HG03060 (cell line): ENCODE measurements around the gene FBXL2.

ENCODE experiments used
- ATAC-seq: cut with Tn5 transposase; IDR thresholded peaks from one replicate; pipeline ENCODE4 v1.9.1; 2021; ENCODE audit warnings: low read depth, moderate number of reproducible peaks; ENCODE audit not compliant: unreplicated experiment

FBXL2 gene, protein sequence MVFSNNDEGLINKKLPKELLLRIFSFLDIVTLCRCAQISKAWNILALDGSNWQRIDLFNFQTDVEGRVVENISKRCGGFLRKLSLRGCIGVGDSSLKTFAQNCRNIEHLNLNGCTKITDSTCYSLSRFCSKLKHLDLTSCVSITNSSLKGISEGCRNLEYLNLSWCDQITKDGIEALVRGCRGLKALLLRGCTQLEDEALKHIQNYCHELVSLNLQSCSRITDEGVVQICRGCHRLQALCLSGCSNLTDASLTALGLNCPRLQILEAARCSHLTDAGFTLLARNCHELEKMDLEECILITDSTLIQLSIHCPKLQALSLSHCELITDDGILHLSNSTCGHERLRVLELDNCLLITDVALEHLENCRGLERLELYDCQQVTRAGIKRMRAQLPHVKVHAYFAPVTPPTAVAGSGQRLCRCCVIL

DNA sequence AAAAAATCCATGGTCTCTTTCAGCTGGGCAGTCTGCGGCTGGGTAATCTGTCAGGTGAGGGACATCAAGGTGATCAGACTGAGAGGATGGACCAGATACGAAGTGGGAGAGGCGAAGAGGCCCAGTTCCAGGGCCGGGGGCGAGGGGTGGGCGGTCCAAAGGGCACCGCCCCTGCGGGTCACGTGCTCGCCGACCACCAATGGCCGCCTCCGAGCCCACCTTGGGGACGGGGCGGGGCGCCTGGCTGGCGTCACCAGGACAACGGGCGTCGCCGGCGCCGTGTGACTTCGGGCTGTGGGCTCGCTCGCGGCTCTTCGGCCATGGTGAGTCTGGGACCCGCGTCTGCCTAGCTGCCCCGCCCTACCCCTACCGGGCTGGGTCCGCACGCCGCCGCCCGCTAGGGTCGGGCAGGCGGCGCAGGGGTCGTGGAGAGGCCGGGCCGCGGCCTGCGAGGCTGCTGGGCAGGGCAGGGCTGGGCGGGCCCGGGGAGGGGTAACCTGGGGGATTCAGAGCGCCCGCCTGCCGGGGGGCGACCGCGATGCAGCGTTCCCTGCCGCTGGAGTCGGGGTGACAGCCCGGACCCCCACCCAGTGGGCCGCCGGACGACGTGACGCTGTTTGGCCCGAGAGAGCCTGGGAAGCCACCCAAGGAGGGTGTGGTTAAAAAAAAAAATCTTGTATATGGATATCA is at the start of gene FBXL2:
FBXL2 (plus strand) TSS at position 250 of the 690 bp plus-strand sequence; CDS start at position 321, 71 bp downstream.
- no peak for ATAC-seq

DNA sequence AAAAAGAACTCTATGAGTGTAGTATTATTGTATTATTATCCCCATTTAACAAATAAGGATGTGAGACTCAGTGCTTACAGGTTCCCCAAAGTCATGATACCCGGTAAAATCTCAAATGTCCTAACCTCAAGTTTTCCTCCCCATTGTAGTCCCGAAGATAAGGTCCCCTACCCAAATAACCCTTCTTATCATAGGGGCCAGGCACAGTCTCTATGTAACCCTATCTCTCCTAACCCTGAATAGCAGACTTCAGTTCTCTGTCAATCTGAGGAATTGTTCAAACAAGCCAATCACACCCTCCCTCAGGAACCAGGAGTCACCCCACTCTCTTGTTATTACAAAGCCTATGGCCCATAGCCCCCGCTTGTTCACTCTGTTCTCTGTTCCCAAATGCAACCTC is 48.2 kb upstream of the FBXL2 start:
- no peak for ATAC-seq

GRCh38 chr3:33229947-33230346 is 47.3 kb upstream of the FBXL2 start:
- no peak for ATAC-seq

DNA sequence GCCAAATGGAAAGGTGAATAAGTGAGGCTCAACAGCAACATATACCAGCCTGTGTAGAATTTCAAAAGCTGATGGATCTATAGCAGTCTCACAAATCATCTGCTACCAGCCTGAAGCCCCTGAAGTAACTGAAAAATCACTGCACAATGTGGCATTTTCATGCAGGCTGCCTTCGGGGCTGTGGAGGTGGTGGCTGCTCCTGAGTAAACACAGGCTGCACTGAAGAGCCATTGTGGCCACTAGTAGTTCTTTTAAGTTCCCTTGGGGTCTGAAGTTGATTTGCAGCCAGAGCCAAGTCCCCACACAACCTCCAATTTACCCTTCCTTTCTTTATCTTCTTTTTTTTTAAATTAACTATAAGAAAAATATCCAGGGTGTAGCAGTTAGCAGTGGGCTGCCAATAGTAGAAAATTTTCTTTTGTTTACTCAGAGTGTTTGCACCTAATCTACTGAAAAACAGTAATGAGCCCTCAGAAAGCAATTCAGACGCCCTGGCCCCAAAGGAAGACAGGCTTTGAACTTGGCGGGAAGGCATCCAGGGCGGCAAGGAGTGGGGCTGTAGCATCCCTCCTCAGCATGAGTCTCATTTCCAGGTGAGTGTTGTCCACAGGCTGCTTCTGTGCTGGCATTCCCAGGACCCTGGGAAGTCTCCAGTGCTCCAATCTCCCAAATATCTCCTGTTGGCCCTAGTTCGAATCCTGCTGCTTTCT is 45.3 kb upstream of the FBXL2 start:
- no peak for ATAC-seq

GRCh38 chr3:33233884-33234283 is 43.4 kb upstream of the FBXL2 start:
- no peak for ATAC-seq

DNA sequence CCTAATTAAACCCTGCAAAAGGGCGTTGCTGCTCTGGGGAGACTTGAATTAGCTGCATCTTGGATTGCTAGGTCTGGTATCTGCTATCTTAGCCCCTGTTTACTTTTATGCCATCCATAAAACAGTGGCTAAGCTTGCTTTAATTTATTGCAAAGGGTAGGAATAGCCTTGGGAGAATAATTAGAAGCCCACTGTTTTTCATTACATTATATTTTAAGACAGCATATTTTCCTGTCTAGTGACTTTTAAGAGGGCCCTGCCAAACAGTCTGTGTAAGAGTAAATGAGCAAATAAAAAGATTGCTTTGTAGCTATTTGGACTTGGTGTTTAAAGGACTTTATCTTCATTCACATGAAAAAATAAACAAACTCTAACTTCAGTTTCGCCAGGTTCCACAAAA is 41.2 kb upstream of the FBXL2 start:
- ATAC-seq, result no peak

- ATAC-seq, result no peak
Observed at GRCh38 chr3:33237439-33237838, 39.8 kb upstream of the FBXL2 start.

DNA sequence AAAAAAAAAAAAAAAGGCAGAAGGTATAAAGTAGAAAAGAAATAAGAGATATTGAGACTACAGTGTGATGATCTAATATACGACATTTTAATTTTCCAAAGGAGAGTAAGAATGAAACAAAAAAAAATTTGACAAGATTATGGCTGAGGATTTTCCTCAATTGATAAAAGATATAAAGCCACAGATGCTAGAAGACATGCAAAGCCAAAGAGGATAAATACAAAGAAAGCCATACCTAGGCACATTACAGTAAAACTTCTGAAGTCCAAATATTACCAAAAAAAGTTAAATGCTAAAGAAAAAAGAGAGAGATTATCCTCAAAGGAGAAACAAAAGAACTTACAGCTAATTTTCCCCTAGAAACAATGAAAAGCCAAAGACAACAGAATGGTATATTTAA is 38.3 kb upstream of the FBXL2 start:
- ATAC-seq, result no peak

- ATAC-seq, result no peak
Observed at GRCh38 chr3:33240261-33240660, 37.0 kb upstream of the FBXL2 start.

GRCh38 chr3:33246786-33247185 is 30.5 kb upstream of the FBXL2 start:
- no peak for ATAC-seq

DNA sequence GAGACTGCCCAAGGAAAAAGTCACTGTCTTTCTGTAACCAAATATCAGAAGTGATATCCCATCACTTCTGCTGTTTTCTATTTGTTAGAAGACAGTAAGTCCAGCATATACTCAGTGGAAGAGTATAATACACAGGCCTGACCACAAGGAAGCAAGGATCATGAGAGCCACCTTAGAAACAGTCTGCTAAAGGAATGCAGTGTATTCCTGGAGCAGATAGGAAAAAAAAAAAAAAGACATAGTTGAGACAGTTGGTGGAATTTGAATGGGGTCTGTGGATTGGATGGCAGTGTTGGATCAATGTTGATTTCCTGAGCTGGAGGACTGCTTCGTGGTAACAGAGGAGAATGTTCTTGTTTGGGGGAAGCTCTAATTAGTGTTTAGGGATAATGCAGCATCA is 26.5 kb upstream of the FBXL2 start:
- ATAC-seq, result no peak

GRCh38 chr3:33256249-33256648 is 21.0 kb upstream of the FBXL2 start:
- no peak for ATAC-seq

GRCh38 chr3:33260104-33260503 is 17.1 kb upstream of the FBXL2 start:
- no peak for ATAC-seq

- ATAC-seq, result no peak
Observed at GRCh38 chr3:33269385-33269784, 7.9 kb upstream of the FBXL2 start.

DNA sequence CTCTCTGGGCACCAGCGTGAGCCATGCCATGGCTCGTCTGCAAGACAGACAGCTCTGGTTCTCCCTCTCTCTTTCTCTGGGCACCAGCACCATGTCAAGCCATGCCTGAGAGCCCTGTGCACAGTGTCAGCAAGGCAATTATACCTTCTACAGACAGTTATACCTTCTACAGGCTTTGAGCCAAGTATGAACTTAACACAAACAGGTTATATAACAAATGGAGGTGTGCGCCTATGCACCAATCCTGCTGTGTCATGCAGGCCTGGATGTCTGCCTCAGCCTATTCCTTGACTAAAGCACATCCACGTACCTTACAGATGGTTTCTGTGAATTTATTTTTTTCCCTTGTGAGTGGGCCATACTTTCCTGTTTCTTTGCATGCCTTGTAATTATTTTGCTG is 5.9 kb upstream of the FBXL2 start:
- no peak for ATAC-seq

GRCh38 chr3:33273628-33274027 is 3.6 kb upstream of the FBXL2 start:
- no peak for ATAC-seq

GRCh38 chr3:33278163-33278562 is 921 bp downstream of the FBXL2 start:
- no peak for ATAC-seq

DNA sequence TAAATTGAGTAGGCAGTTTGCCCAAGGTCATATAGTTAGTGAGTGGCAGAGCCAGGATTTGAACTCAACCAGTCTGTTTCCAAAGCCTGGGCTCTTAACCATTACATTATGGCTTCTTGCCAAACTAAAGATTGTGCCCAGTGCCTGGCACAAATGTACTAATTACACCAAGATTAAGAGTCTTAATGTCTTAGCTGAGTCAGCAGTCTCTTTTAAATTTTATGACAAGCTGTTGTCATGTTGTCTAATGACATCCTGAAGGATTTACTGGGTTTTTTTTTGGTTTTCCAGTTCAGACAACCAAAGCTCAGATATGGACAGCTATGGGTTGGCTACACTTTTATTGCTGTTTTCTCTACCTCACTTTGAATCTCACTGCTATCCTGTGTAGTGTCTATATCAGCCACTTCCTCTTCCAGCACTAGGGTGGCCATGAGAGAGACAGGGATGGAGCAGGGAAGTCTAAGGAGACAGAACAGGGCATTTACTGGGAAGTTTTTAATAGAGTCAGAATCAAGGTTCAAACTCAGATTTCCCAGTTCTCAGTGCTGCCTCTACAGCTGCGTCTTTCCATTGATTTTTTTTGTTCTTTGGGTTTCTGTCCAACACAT is 10.5 kb downstream of the FBXL2 start:
- no peak for ATAC-seq

DNA sequence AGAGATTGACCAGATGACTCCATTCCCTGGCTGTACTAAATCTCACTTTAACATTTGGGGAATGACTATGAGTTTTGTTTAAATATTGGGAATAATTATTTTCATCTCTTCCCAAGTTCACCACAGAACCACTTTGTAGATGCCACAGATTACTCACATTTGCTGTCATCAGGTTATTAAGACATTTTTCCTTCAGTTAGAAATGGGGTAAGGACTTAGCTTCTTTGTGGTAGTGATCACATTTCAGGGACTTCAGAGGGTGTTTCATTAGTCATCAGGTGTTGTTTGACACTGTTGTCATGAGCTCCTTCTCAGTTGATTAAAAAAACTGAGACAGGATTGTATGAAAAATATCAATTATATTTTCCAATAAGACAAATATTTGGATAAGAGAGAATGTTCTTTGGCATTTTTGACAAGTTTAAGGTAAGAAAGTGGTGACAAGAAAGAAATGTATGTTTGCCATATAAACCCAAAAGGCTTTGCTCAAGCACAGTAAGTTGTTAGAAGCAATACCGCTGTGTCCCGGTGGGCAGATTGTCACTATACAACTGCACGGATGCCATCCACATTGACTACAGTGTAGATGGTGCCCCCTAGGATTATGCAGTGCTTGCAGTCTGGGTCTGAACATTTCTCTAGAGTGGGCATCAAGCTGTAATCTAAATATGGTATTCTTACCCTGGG is 22.3 kb downstream of the FBXL2 start:
- no peak for ATAC-seq

DNA sequence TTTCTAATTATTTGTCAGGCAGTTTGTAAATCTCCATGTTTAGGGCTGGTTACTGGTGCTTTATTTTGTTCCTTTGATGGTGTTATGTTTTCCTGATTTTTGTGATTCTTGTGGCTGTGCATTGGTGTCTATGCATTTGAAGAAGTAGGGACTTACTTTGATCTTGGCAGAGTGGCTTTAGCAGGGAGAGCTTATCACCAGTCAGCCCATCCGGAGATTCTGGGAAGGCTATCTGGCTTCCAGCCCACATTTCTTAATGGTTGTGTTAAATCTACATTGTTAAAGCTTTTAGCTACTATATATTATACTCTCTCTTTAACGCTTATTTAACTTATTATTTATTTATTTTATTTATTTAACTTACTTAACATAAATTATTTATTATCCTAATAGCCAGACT is 35.1 kb downstream of the FBXL2 start:
- no peak for ATAC-seq
